DND-41 (cell line): ENCODE results near the gene SRC.

Experiments used
- ATAC-seq: fragments of 200-7000 bp; cut with Tn5 transposase; 3 replicates; pipeline ENCODE4 v1.9.1; 2021; ENCODE audit warnings: low read depth; ENCODE audit not compliant: insufficient read depth
- DNase-seq: peaks from one replicate; pipeline ENCODE4 v3.0.0-alpha.2; 2020
- H2AFZ ChIP-seq: 2 replicates; pipeline ENCODE4 v1.6.0; 2012; ENCODE audit warnings: low read depth, low read length
- H3K27ac ChIP-seq: 2 replicates; pipeline ENCODE4 v1.5.1; 2012; ENCODE audit warnings: low read length, inconsistent platforms
- H3K27me3 ChIP-seq: fragments of 200-600 bp; sonication (generic); 2 replicates; pipeline ENCODE4 v1.6.0; 2012; ENCODE audit warnings: low read length, mild to moderate bottlenecking, inconsistent platforms; ENCODE audit not compliant: insufficient read depth, poor library complexity
- H3K36me3 ChIP-seq: 2 replicates; pipeline ENCODE4 v1.5.1; 2012; ENCODE audit warnings: low read length, inconsistent platforms; ENCODE audit not compliant: insufficient read depth
- H3K4me1 ChIP-seq: 2 replicates; pipeline ENCODE4 v1.5.1; 2012; ENCODE audit warnings: mild to moderate bottlenecking, low read length; ENCODE audit not compliant: insufficient read depth
- H3K4me2 ChIP-seq: 2 replicates; pipeline ENCODE4 v1.6.0; 2012; ENCODE audit warnings: mild to moderate bottlenecking, moderate library complexity, low read length, inconsistent platforms; ENCODE audit not compliant: insufficient read depth
- H3K4me3 ChIP-seq, 2 experiments: fragments of 200-600 bp in 1 of 2; shearing (Covaris generic) in 1 of 2; 2 replicates each; pipeline ENCODE4 v1.5.1; 2012 to 2016; ENCODE audit warnings: inconsistent platforms in 2 of 2, low read length in 2 of 2, mild to moderate bottlenecking in 2 of 2, low read depth in 1 of 2, moderate library complexity in 1 of 2
- H3K79me2 ChIP-seq: 2 replicates; pipeline ENCODE4 v1.6.0; 2012; ENCODE audit warnings: low read length, inconsistent platforms; ENCODE audit not compliant: insufficient read depth
- H3K9ac ChIP-seq: 2 replicates; pipeline ENCODE4 v1.6.0; 2012; ENCODE audit warnings: low read depth, mild to moderate bottlenecking, inconsistent platforms, low read length, moderate library complexity
- H3K9me3 ChIP-seq: 2 replicates; pipeline ENCODE4 v1.5.1; 2012; ENCODE audit warnings: low read length, moderate library complexity, mild to moderate bottlenecking, inconsistent platforms; ENCODE audit not compliant: insufficient read depth, severe bottlenecking
- H4K20me1 ChIP-seq: 2 replicates; pipeline ENCODE4 v1.6.0; 2012; ENCODE audit warnings: low read length; ENCODE audit not compliant: insufficient read depth
- CTCF ChIP-seq: IDR thresholded peaks from 2 replicates; pipeline ENCODE4 v1.5.1; 2012; ENCODE audit warnings: borderline replicate concordance, low read length, moderate library complexity, mild to moderate bottlenecking; ENCODE audit not compliant: poor library complexity, severe bottlenecking; ENCODE audit errors: extremely low read depth
- EZH2 ChIP-seq: IDR thresholded peaks from 3 replicates; pipeline ENCODE4 v1.6.1; 2012; ENCODE audit warnings: borderline replicate concordance, low read depth, mild to moderate bottlenecking, moderate library complexity, low read length, inconsistent platforms; ENCODE audit not compliant: severe bottlenecking

Gene SRC

GRCh38 chr20:37356387-37356786 is 10.4 kb downstream of the SRC start:
- no peak overlapping the region for H3K9ac ChIP-seq
- H3K9me3 ChIP-seq: no peaks in the 10 kb centered on the region
- H3K4me2 ChIP-seq: no peak overlapping the region
- DNase-seq: no peak
- no peaks in the 10 kb centered on the region for H3K4me1 ChIP-seq
- no peaks in the 10 kb centered on the region for H3K27me3 ChIP-seq
- H3K79me2 ChIP-seq: no peaks in the 10 kb centered on the region; the same call in 1 of the 2 replicates
- no peak for TF ChIP-seq EZH2
- H3K4me3 ChIP-seq: no peak overlapping the region
- peak; percentile 28; the same call in 1 of the 3 replicates for ATAC-seq
- H2AFZ ChIP-seq: no peak overlapping the region
- H4K20me1 ChIP-seq: peaks cover 49% of the 10 kb centered on the region
- no peak overlapping the region for H3K27ac ChIP-seq
- H3K36me3 ChIP-seq: no peaks in the 10 kb centered on the region

- Histone ChIP-seq H3K9me3 (no peaks in the 10 kb centered on the region), H4K20me1 (peaks cover 49% of the 10 kb centered on the region), H3K36me3 (no peaks in the 10 kb centered on the region), H3K4me1 (no peaks in the 10 kb centered on the region), H3K9ac (no peak overlapping the region), H3K27me3 (no peaks in the 10 kb centered on the region), H3K4me3 (no peak overlapping the region), H2AFZ (no peak overlapping the region), H3K4me2 (no peak overlapping the region), H3K27ac (no peak overlapping the region), H3K79me2 (no peaks in the 10 kb centered on the region; the same call in 1 of the 2 replicates)
- ATAC-seq (no peak), DNase-seq (no peak)
- no peak for TF ChIP-seq EZH2
- TF ChIP-seq CTCF: no peak
Observed at GRCh38 chr20:37356961-37357371, 11.0 kb downstream of the SRC start.

- DNase-seq (no peak), ATAC-seq (peak; percentile 25; the same call in 1 of the 3 replicates)
- TF ChIP-seq CTCF (no peak), EZH2 (no peak)
- Histone ChIP-seq H3K79me2 (no peaks in the 10 kb centered on the region; the same call in 1 of the 2 replicates), H3K9me3 (no peaks in the 10 kb centered on the region), H3K9ac (no peak overlapping the region), H4K20me1 (peaks cover 45% of the 10 kb centered on the region), H2AFZ (no peak overlapping the region), H3K4me1 (no peaks in the 10 kb centered on the region), H3K27ac (no peak overlapping the region), H3K4me2 (no peak overlapping the region), H3K4me3 (no peak overlapping the region), H3K36me3 (no peaks in the 10 kb centered on the region), H3K27me3 (no peaks in the 10 kb centered on the region)
Observed at GRCh38 chr20:37357481-37358365, 11.8 kb downstream of the SRC start.

GRCh38 chr20:37358366-37359150 is 12.6 kb downstream of the SRC start:
- DNase-seq (no peak), ATAC-seq (no peak)
- no peak overlapping the region for H3K4me2 ChIP-seq
- TF ChIP-seq CTCF (no peak), EZH2 (no peak)
- H3K27me3 ChIP-seq: no peaks in the 10 kb centered on the region
- H3K4me3 ChIP-seq: no peak overlapping the region
- no peak overlapping the region for H3K27ac ChIP-seq
- H2AFZ ChIP-seq: no peak overlapping the region
- no peaks in the 10 kb centered on the region for H3K4me1 ChIP-seq
- H3K9me3 ChIP-seq: no peaks in the 10 kb centered on the region
- no peaks in the 10 kb centered on the region; the same call in 1 of the 2 replicates for H3K79me2 ChIP-seq
- H4K20me1 ChIP-seq: peaks cover 45% of the 10 kb centered on the region
- no peak overlapping the region for H3K9ac ChIP-seq
- H3K36me3 ChIP-seq: no peaks in the 10 kb centered on the region
